ENCODE results near the gene PAX5.

Gene PAX5

DNA sequence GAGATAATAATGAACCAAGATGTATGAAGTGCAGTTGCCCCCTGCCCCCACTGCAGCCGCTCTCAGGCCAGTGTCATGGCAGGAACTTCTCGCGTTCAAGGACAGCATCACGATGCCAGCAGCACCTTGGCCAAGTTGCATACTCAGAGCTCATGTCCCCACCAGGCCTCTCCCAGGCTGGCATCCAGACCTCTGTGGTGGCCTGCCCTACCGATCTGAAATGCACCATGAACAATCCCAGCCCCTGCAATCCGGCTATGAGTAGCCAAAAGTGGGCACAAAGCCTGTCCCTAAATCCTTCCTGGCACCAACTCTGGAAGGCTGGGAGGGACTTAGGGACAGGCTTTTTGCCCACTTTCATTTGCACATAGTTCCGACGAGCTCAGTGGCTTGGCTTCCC is 140.9 kb downstream of the PAX5 start:
- no peaks in the 10 kb centered on the region for H3K36me3 ChIP-seq (ENCODE audit: insufficient read depth, low read depth, low read length)
- H3K4me1 ChIP-seq (ENCODE audit: insufficient read depth, low read length): peaks cover 8% of the 10 kb centered on the region; the same call in 1 of the 2 replicates
- no peaks in the 10 kb centered on the region for H3K9me3 ChIP-seq (ENCODE audit: insufficient read depth, low read depth, low read length)
- no peak overlapping the region for H3K9ac ChIP-seq (ENCODE audit: low read depth, low read length)
- no peak overlapping the region for H3K27ac ChIP-seq (ENCODE audit: low read length)
- H3K4me3 ChIP-seq (ENCODE audit: low read length): no peak overlapping the region
- H3K27me3 ChIP-seq (ENCODE audit: insufficient read depth, low read length): no peaks in the 10 kb centered on the region; the same call in 1 of the 2 replicates

DNA sequence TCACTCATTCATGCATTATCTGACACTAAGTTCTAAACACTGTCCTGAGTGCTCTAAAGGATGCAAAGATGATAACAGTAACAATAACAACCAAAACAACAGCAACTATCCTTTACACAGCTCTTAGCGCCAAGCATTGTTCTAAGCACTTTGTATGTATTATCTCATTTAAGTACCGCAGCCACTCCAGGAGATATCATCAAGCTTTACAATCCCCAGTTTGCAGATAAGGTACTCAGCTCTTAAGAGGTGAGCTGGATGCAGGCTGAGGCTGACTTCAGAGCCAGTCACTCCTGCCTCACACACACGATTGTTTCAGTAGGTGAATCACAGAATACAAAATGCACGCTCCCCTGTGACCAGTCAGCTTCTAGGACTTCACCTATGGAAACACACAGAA is 141.8 kb downstream of the PAX5 start:
- Histone ChIP-seq H3K9ac (ENCODE audit: low read depth, low read length) (no peak overlapping the region), H3K36me3 (ENCODE audit: insufficient read depth, low read depth, low read length) (no peaks in the 10 kb centered on the region), H3K9me3 (ENCODE audit: insufficient read depth, low read depth, low read length) (no peaks in the 10 kb centered on the region), H3K27me3 (ENCODE audit: insufficient read depth, low read length) (no peaks in the 10 kb centered on the region; the same call in 1 of the 2 replicates), H3K27ac (ENCODE audit: low read length) (no peak overlapping the region), H3K4me1 (ENCODE audit: insufficient read depth, low read length) (peaks cover 8% of the 10 kb centered on the region; the same call in 1 of the 2 replicates), H3K4me3 (ENCODE audit: low read length) (no peak overlapping the region)

DNA sequence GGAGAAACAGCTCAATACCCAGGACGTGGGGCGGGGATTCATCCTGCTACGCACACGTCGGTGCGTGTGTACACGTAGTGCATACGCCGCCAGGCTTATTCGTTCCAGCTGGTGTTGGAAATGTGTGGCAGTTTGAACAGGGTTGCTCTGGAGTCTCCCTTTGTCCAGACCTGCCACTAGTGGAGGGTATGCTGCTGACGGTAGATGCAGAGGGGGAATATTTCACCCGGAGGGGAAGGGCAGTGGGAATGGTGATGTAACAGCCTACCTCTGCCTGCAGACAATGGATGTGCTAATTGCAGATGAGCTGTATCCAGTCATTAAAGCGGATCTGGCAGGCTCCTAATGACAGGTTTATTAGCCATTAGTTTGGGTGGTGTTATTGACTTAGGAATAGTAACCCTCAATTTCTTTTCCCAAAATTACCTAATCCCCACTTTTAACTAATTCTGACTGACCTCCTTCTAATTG is 142.7 kb downstream of the PAX5 start:
- H3K9me3 ChIP-seq (ENCODE audit: insufficient read depth, low read depth, low read length): no peaks in the 10 kb centered on the region
- H3K36me3 ChIP-seq (ENCODE audit: insufficient read depth, low read depth, low read length): no peaks in the 10 kb centered on the region
- peaks cover 8% of the 10 kb centered on the region; the same call in 1 of the 2 replicates for H3K4me1 ChIP-seq (ENCODE audit: insufficient read depth, low read length)
- no peaks in the 10 kb centered on the region; the same call in 1 of the 2 replicates for H3K27me3 ChIP-seq (ENCODE audit: insufficient read depth, low read length)
- H3K9ac ChIP-seq (ENCODE audit: low read depth, low read length): no peak overlapping the region
- H3K27ac ChIP-seq (ENCODE audit: low read length): no peak overlapping the region
- no peak overlapping the region for H3K4me3 ChIP-seq (ENCODE audit: low read length)

DNA sequence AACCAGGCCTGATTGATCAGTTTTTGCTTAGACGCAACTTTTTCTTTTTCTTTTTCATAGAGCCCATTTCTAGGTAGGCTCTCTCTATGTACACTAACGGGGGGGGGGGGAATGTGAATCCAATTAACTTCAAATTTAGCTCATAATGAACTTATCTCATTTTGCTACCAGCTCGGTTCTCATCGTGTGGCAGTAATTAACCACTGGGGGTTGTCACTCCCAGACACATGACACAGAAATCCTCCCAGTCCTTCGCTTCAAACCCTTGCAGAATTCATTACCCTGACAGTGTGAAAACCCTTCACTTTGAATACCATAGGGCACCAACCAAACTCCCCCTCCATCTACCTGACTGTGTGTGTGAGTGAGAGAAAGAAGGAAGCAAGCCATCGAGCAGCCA is 144.2 kb downstream of the PAX5 start:
- Histone ChIP-seq H3K9me3 (ENCODE audit: insufficient read depth, low read depth, low read length) (no peaks in the 10 kb centered on the region), H3K36me3 (ENCODE audit: insufficient read depth, low read depth, low read length) (no peaks in the 10 kb centered on the region), H3K27ac (ENCODE audit: low read length) (no peak overlapping the region), H3K9ac (ENCODE audit: low read depth, low read length) (no peak overlapping the region), H3K4me1 (ENCODE audit: insufficient read depth, low read length) (peaks cover 8% of the 10 kb centered on the region; the same call in 1 of the 2 replicates), H3K4me3 (ENCODE audit: low read length) (no peak overlapping the region), H3K27me3 (ENCODE audit: insufficient read depth, low read length) (no peaks in the 10 kb centered on the region)

DNA sequence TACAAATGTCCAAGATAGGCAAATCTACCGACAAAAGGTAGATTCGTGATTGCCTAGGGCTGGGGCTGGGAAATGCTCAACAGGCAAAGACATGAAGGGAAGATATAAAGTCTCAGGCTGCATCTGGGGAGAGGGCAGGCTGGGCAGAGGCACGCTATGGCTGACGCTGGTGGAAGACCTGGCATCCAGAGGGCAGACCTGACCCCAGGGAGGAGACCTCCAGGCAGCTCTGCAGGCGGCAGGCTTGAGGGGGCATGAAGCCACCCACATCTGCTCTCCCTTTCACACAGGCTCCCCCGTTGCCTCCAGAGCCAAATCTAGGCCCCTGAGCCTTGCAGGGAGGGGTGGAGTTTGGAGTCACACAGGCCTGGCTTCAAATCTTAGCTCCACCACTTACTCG is 145.5 kb downstream of the PAX5 start:
- H3K4me3 ChIP-seq (ENCODE audit: low read length): no peak overlapping the region
- H3K9me3 ChIP-seq (ENCODE audit: insufficient read depth, low read depth, low read length): no peaks in the 10 kb centered on the region
- H3K27ac ChIP-seq (ENCODE audit: low read length): no peak overlapping the region
- no peaks in the 10 kb centered on the region for H3K27me3 ChIP-seq (ENCODE audit: insufficient read depth, low read length)
- no peaks in the 10 kb centered on the region for H3K36me3 ChIP-seq (ENCODE audit: insufficient read depth, low read depth, low read length)
- H3K9ac ChIP-seq (ENCODE audit: low read depth, low read length): no peak overlapping the region
- H3K4me1 ChIP-seq (ENCODE audit: insufficient read depth, low read length): peaks cover 8% of the 10 kb centered on the region; the same call in 1 of the 2 replicates

DNA sequence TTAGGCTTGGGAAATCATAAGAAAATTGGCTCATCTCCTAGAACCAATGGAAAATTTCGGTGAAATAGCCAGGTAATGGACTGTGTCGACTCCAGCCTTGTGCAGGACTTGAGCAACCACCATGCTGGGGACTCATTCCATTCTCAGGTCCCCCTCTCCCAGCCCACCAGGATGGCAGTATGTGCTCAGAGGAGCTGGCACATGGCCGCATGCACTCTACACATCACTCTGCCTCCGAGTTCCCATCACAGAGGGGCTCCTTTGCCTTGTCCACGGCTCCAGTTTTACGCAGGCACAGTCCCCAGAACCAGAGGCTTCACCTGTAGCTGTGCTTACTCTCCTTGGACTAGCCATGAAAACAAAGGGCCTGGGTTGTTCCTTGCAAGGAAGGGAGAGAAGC is 149.3 kb downstream of the PAX5 start:
- no peaks in the 10 kb centered on the region for H3K4me1 ChIP-seq (ENCODE audit: insufficient read depth, low read length)
- no peaks in the 10 kb centered on the region for H3K36me3 ChIP-seq (ENCODE audit: insufficient read depth, low read depth, low read length)
- no peaks in the 10 kb centered on the region; the same call in 1 of the 2 replicates for H3K27me3 ChIP-seq (ENCODE audit: insufficient read depth, low read length)
- no peak overlapping the region for H3K9ac ChIP-seq (ENCODE audit: low read depth, low read length)
- no peak overlapping the region for H3K27ac ChIP-seq (ENCODE audit: low read length)
- H3K4me3 ChIP-seq (ENCODE audit: low read length): no peak overlapping the region
- H3K9me3 ChIP-seq (ENCODE audit: insufficient read depth, low read depth, low read length): no peaks in the 10 kb centered on the region

DNA sequence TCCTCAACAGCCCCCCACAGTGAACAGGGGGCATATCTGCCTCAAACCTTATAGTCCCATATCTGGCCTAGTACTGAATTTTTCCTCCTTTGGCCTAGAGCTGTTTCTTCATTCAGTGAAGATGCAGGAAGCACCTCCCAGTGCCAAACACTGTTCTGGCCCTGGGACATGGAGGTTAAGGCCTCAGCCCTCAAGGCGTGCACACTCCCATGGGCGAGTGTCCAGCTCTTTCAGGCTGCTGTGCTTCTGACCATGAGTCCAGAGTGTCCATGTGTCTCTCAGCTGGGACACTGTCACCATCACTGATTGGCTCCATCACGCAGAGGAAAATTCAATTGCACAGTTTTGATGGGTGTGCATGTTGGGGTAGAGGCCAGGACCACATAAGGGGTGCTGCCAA is 151.5 kb downstream of the PAX5 start:
- Histone ChIP-seq H3K9me3 (ENCODE audit: insufficient read depth, low read depth, low read length) (no peaks in the 10 kb centered on the region), H3K4me1 (ENCODE audit: insufficient read depth, low read length) (no peaks in the 10 kb centered on the region), H3K4me3 (ENCODE audit: low read length) (no peak overlapping the region), H3K27ac (ENCODE audit: low read length) (no peak overlapping the region), H3K36me3 (ENCODE audit: insufficient read depth, low read depth, low read length) (no peaks in the 10 kb centered on the region), H3K9ac (ENCODE audit: low read depth, low read length) (no peak overlapping the region), H3K27me3 (ENCODE audit: insufficient read depth, low read length) (no peaks in the 10 kb centered on the region; the same call in 1 of the 2 replicates)

DNA sequence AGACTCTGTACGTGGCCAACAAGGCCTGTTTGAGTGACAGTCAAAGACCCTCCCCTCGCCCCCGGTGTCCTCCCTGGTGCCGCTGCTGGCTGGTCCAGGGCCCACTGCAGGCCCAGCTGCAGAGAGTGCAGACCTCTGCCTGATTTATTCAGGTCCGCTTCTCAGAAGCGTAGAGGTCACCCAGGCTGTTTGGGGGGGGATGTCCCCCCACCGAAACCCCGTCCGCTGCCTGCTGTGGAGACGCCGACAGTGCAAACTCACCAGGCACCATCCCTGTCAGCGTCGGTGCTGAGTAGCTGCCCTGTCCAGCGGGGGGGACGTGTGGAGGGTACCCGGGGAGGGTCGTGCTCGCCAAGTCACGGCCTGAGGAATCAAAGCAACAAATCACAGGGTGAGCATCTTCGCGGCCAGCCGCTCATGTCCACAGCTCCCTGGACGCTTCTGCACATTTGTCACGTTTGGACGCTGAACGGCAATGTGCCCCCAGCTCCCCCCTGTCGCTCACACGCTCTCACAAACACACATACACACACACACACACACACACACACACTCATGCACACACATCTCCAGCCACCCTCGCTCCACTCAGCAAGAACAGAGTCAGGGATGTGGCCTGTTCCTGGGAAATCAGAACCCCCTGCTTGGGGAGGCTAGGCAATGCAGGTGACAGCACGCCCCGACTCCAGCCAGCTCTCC is 152.2 kb downstream of the PAX5 start:
- no peak overlapping the region for H3K27ac ChIP-seq (ENCODE audit: low read length)
- H3K4me3 ChIP-seq (ENCODE audit: low read length): no peak overlapping the region
- H3K27me3 ChIP-seq (ENCODE audit: insufficient read depth, low read length): no peaks in the 10 kb centered on the region; the same call in 1 of the 2 replicates
- H3K4me1 ChIP-seq (ENCODE audit: insufficient read depth, low read length): no peaks in the 10 kb centered on the region
- H3K9ac ChIP-seq (ENCODE audit: low read depth, low read length): no peak overlapping the region
- H3K9me3 ChIP-seq (ENCODE audit: insufficient read depth, low read depth, low read length): no peaks in the 10 kb centered on the region
- no peaks in the 10 kb centered on the region for H3K36me3 ChIP-seq (ENCODE audit: insufficient read depth, low read depth, low read length)

DNA sequence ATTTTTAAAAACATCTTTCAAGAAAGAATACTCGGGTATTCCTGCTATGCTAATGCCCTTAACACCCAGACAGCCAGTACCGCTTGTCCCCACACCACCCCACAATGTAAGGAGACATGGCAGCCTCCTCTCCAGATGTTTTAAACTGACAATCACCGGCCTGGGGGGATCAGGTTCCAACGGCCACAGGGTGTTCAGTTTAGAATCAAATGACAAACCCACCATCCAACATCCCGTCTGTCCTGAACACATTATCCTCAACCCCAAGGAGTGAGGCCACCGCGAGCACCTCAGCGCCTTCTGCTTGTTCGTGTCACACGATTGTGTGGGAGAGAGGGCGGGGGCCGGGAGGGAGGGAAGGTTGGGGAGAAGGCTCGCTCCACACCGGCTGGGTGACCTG is 152.8 kb downstream of the PAX5 start:
- Histone ChIP-seq H3K9me3 (ENCODE audit: insufficient read depth, low read depth, low read length) (no peaks in the 10 kb centered on the region), H3K9ac (ENCODE audit: low read depth, low read length) (no peak overlapping the region), H3K27ac (ENCODE audit: low read length) (no peak overlapping the region), H3K27me3 (ENCODE audit: insufficient read depth, low read length) (no peaks in the 10 kb centered on the region; the same call in 1 of the 2 replicates), H3K4me1 (ENCODE audit: insufficient read depth, low read length) (no peaks in the 10 kb centered on the region), H3K36me3 (ENCODE audit: insufficient read depth, low read depth, low read length) (no peaks in the 10 kb centered on the region), H3K4me3 (ENCODE audit: low read length) (no peak overlapping the region)

DNA sequence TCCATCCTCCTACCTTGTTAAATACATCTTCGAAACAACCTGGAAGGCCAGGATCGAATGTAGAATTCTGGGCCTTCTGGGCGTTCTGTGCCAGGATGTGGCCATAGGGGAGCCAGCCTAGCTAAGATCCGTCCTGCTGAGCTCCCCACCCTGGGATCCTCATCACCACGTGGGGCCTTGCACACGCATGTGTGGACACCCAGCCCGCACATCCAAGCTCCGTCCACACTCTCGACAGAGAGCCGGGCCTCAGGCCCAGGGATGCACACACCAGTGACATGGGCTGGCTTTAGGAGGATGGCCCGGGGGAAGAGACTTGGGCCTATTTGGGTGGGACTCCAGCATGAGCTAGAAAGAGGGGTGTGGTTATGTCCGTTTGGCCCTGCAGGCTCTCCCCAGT is 154.0 kb downstream of the PAX5 start:
- Histone ChIP-seq H3K27ac (ENCODE audit: low read length) (no peak overlapping the region), H3K36me3 (ENCODE audit: insufficient read depth, low read depth, low read length) (no peaks in the 10 kb centered on the region), H3K9me3 (ENCODE audit: insufficient read depth, low read depth, low read length) (no peaks in the 10 kb centered on the region; the same call in 1 of the 2 replicates), H3K4me3 (ENCODE audit: low read length) (no peak overlapping the region), H3K9ac (ENCODE audit: low read depth, low read length) (no peak overlapping the region), H3K4me1 (ENCODE audit: insufficient read depth, low read length) (no peaks in the 10 kb centered on the region), H3K27me3 (ENCODE audit: insufficient read depth, low read length) (no peaks in the 10 kb centered on the region; the same call in 1 of the 2 replicates)

DNA sequence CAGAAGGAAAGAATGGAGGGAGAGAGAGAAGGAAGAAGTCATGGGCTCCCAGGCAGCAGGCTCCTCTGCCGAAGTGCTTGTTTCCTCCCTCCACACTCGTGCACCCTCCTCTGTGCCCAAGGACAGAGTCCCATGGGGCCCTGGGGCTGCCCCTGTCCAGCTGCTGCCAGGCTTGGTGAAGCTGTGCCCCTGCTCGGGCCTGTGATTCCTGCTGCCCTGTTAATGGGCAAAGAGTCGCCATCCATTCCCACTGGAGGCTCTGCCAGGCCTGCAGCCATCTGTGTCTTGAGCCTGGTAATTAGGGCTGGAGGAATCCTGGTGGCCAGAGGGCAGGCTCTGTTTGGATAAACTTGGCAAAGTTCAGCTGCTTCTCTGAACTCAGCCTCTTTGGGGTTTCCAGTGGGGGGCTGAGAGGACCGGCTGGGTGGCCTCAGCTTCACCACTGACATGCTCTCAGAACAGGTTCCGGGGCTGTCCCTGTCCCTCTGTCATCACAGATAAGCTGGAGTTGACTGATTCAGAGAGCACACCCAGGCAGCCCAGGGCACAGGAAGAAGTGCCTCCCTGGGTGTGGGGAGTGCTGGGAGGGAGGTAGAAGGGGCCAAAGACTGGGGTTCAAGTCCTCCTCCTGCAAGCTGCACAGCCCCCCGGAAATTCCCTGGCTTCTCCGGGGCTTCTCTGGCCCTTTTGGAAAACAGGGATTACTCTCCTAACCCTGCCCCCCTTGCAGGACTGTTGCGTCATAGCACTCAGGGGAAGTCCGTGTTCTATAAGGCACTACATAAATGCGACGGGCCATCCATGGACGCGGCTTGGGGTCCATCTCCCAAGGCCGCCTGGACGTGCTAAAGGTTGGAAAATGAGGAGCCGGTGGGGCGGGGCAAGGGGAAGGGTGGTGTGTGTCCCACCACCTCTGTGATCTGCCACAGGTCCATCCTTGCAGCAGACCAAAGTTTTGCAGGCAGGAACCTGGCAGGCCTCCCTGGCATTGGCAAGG is 154.8 kb downstream of the PAX5 start:
- no peaks in the 10 kb centered on the region; the same call in 1 of the 2 replicates for H3K27me3 ChIP-seq (ENCODE audit: insufficient read depth, low read length)
- no peaks in the 10 kb centered on the region for H3K36me3 ChIP-seq (ENCODE audit: insufficient read depth, low read depth, low read length)
- no peaks in the 10 kb centered on the region for H3K4me1 ChIP-seq (ENCODE audit: insufficient read depth, low read length)
- no peak overlapping the region for H3K9ac ChIP-seq (ENCODE audit: low read depth, low read length)
- no peaks in the 10 kb centered on the region; the same call in 1 of the 2 replicates for H3K9me3 ChIP-seq (ENCODE audit: insufficient read depth, low read depth, low read length)
- H3K4me3 ChIP-seq (ENCODE audit: low read length): no peak overlapping the region
- no peak overlapping the region for H3K27ac ChIP-seq (ENCODE audit: low read length)
